IMR-90 (cell line): ENCODE data around the gene ANO1. TPM values are rescaled to one million over a fixed set of nuclear protein-coding genes. Genes with fewer than 3 reads are reported as not detected.

Source experiments
- BHLHE40 ChIP-seq: fragments of 150-350 bp; IDR thresholded peaks from 2 replicates; pipeline ENCODE4 v1.6.1; 2016; ENCODE audit warnings: mild to moderate bottlenecking, low read depth, low read length
- CEBPB ChIP-seq: IDR thresholded peaks from 2 replicates; pipeline ENCODE4 v1.6.1; 2012; ENCODE audit warnings: low read depth, low read length, improper control_type of control experiment
- CHD1 ChIP-seq: IDR thresholded peaks from 2 replicates; pipeline ENCODE4 v1.6.1; 2012; ENCODE audit warnings: low read depth, low read length, improper control_type of control experiment
- MAFK ChIP-seq: IDR thresholded peaks from 2 replicates; pipeline ENCODE4 v1.6.1; 2012; ENCODE audit warnings: low read depth, low read length, improper control_type of control experiment
- MAZ ChIP-seq: IDR thresholded peaks from 2 replicates; pipeline ENCODE4 v1.6.1; 2012; ENCODE audit warnings: low read depth, mild to moderate bottlenecking, low read length, improper control_type of control experiment, moderate library complexity, borderline replicate concordance
- RFX5 ChIP-seq: IDR thresholded peaks from 2 replicates; pipeline ENCODE4 v1.8.0; 2012; ENCODE audit warnings: low read depth, mild to moderate bottlenecking, low read length, moderate library complexity
- SMC3 ChIP-seq: fragments of 150-350 bp; IDR thresholded peaks from 2 replicates; pipeline ENCODE4 v1.6.1; 2016; ENCODE audit warnings: low read depth, mild to moderate bottlenecking, antibody characterized with exemption, low read length, moderate library complexity
- polyA plus RNA-seq, 3 experiments: library from polyadenylated mRNA; depleted of rRNA; stranded (reverse); fragments of >200 nt; gene quantifications; 2 replicates each; pipeline ENCODE4 v1.2.3, GENCODE V29; 2012; ENCODE audit warnings: low replicate concordance in 1 of 3
- total RNA-seq: library from RNA; depleted of rRNA; stranded (reverse); fragments of >200 nt; gene quantifications from 2 replicates; pipeline ENCODE4 v1.2.3, GENCODE V29; 2012
- TF ChIP-seq, protein P1 (sequence below): fragments of 150-350 bp; IDR thresholded peaks from 2 replicates; pipeline ENCODE4 v1.6.1; 2017; ENCODE audit warnings: mild to moderate bottlenecking, antibody characterized with exemption, low read length, low read depth

ANO1 gene
- total and polyA plus RNA-seq, 2 of the 4 experiments (the other 2 are of a cell fraction): 4.1 to 10.7 TPM

DNA sequence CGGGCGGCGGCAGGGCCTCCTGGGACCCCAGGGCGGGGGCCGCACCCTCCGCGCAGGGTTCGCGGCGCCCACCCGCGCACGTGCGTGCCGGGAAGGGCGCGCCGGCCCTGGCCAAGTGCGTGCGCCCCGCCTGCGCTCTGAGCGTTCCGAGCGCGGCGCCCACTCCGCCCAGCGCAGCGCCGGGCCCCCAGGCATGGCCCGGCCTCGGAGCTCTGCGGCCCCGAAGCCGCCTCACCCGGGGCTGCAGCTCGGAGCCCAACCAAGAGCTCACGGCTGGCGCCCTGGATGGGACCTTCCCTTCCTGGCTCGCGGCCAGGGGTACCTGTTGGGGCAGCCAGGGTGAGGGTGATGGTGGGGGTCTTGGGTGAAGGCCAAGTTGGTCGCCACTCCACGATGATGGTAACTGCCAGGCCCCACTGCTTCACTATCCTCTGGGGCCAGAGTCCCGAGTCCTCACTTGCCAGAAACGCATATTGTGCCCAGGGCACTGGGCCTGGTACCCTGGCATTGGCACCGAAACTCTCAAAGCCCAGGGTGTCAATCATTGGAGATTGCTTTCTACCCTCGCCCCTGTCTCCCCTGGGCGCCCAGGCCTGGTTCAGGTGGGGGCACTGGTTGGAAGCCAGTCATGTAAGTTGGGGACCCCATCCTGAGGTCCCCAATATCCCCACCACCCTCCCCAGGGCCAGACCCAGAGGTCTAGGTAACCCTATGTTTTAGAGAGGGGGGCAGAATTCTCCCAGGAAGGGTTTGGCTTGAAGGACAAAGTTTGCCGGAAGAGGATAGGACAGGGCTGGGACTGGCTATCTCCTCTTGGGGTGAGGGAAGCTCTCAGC lies 882 bp downstream of the ANO1 start (continued):
- TF ChIP-seq, protein P1, sequence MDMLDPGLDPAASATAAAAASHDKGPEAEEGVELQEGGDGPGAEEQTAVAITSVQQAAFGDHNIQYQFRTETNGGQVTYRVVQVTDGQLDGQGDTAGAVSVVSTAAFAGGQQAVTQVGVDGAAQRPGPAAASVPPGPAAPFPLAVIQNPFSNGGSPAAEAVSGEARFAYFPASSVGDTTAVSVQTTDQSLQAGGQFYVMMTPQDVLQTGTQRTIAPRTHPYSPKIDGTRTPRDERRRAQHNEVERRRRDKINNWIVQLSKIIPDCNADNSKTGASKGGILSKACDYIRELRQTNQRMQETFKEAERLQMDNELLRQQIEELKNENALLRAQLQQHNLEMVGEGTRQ: no peak
- TF ChIP-seq RFX5 (no peak), MAZ (no peak), MAFK (no peak), BHLHE40 (no peak), SMC3 (no peak), CHD1 (no peak), CEBPB (no peak)
